Ishikawa (cell line): Measurements from ENCODE around the gene KCNH4.

ENCODE experiments used
- CEBPB ChIP-seq: IDR thresholded peaks from 2 replicates; pipeline ENCODE4 v1.6.1; 2012
- CREB1 ChIP-seq: IDR thresholded peaks from 2 replicates; pipeline ENCODE4 v1.6.1; 2012; ENCODE audit warnings: low read depth
- EGR1 ChIP-seq: IDR thresholded peaks from 2 replicates; pipeline ENCODE4 v1.6.1; 2012
- EP300 ChIP-seq: IDR thresholded peaks from 2 replicates; pipeline ENCODE4 v1.6.1; 2012; ENCODE audit warnings: borderline replicate concordance
- FOXM1 ChIP-seq: IDR thresholded peaks from 2 replicates; pipeline ENCODE4 v1.6.1; 2012; ENCODE audit warnings: low read depth, borderline replicate concordance
- NFIC ChIP-seq: IDR thresholded peaks from 2 replicates; pipeline ENCODE4 v1.6.1; 2012
- RAD21 ChIP-seq: IDR thresholded peaks from 2 replicates; pipeline ENCODE4 v1.6.1; 2012; ENCODE audit warnings: low read depth
- TAF1 ChIP-seq: IDR thresholded peaks from 2 replicates; pipeline ENCODE4 v1.6.1; 2012; ENCODE audit warnings: low read depth, mild to moderate bottlenecking
- TCF12 ChIP-seq: IDR thresholded peaks from 2 replicates; pipeline ENCODE4 v1.6.1; 2012; ENCODE audit warnings: low read depth
- TEAD4 ChIP-seq: IDR thresholded peaks from 2 replicates; pipeline ENCODE4 v1.6.1; 2012
- YY1 ChIP-seq: IDR thresholded peaks from 2 replicates; pipeline ENCODE4 v1.6.1; 2012; ENCODE audit warnings: low read depth
- ZBTB7A ChIP-seq: IDR thresholded peaks from 2 replicates; pipeline ENCODE4 v1.6.1; 2012; ENCODE audit warnings: low read depth
- TF ChIP-seq, protein P1 (sequence below): IDR thresholded peaks from 2 replicates; pipeline ENCODE4 v1.6.1; 2012; ENCODE audit warnings: low read depth, mild to moderate bottlenecking
- TF ChIP-seq, protein P2 (sequence below): IDR thresholded peaks from 2 replicates; pipeline ENCODE4 v1.6.1; 2012
- TF ChIP-seq, protein P3 (sequence below): IDR thresholded peaks from 2 replicates; pipeline ENCODE4 v1.6.1; 2012

Gene KCNH4

DNA sequence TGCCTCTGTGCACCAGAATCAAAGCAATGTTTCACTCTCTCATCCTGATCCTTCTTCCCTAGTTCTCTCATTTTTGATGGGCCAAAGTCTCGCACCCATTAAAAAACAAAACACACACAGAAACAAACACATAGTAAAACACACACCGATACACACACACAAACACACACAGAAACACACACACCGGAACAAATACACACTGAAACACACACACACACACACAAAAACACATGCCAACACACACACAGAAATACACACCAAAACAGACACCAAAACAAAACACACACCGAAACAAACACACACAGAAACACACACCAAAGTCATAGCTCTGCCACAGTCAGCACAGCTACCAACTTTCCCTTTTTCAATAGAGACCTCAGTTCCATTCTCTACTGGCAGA is 49.7 kb downstream of the KCNH4 start:
- TF ChIP-seq CREB1 (no peak), EGR1 (no peak), TAF1 (no peak)
- TF ChIP-seq, protein P1, sequence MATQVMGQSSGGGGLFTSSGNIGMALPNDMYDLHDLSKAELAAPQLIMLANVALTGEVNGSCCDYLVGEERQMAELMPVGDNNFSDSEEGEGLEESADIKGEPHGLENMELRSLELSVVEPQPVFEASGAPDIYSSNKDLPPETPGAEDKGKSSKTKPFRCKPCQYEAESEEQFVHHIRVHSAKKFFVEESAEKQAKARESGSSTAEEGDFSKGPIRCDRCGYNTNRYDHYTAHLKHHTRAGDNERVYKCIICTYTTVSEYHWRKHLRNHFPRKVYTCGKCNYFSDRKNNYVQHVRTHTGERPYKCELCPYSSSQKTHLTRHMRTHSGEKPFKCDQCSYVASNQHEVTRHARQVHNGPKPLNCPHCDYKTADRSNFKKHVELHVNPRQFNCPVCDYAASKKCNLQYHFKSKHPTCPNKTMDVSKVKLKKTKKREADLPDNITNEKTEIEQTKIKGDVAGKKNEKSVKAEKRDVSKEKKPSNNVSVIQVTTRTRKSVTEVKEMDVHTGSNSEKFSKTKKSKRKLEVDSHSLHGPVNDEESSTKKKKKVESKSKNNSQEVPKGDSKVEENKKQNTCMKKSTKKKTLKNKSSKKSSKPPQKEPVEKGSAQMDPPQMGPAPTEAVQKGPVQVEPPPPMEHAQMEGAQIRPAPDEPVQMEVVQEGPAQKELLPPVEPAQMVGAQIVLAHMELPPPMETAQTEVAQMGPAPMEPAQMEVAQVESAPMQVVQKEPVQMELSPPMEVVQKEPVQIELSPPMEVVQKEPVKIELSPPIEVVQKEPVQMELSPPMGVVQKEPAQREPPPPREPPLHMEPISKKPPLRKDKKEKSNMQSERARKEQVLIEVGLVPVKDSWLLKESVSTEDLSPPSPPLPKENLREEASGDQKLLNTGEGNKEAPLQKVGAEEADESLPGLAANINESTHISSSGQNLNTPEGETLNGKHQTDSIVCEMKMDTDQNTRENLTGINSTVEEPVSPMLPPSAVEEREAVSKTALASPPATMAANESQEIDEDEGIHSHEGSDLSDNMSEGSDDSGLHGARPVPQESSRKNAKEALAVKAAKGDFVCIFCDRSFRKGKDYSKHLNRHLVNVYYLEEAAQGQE = no peak

DNA sequence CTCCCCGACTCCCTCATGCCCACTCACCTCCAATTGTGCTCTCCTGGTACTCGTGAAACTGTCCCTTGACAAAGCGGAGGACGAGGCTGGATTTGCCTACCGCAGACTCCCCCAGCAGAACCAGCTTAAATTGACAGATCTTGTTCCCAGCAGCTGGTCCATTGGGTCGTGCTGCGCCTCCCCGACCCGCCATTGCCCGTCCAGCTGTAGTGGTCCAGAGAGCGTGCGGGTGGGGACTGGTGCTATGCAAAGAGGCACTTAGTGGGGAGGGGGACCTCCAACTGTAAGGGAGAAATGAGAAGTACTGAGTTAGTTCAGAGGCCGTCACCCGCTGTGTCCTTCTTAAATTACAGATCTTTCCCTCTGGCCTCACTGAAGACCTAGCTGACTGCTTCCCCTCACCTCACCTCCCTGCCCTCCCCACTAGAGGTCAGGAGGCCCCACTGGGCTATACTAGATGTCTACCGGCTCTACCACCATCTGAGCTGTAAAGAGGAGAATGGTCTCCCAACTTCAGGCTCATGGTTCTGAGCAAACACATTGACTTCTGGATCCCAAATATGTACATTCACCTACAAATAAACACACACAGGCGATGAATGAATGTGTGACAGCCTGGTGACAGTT is 50.5 kb downstream of the KCNH4 start:
- no peak for TF ChIP-seq TAF1
- TF ChIP-seq, protein P2, sequence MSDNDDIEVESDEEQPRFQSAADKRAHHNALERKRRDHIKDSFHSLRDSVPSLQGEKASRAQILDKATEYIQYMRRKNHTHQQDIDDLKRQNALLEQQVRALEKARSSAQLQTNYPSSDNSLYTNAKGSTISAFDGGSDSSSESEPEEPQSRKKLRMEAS = no peak
- TF ChIP-seq CREB1 = no peak
- no peak for TF ChIP-seq EP300
- TF ChIP-seq TEAD4 = no peak
- no peak for TF ChIP-seq NFIC
- no peak for TF ChIP-seq RAD21
- no peak for TF ChIP-seq ZBTB7A
- no peak for TF ChIP-seq YY1
- TF ChIP-seq, protein P1 = no peak
- no peak for TF ChIP-seq CEBPB

DNA sequence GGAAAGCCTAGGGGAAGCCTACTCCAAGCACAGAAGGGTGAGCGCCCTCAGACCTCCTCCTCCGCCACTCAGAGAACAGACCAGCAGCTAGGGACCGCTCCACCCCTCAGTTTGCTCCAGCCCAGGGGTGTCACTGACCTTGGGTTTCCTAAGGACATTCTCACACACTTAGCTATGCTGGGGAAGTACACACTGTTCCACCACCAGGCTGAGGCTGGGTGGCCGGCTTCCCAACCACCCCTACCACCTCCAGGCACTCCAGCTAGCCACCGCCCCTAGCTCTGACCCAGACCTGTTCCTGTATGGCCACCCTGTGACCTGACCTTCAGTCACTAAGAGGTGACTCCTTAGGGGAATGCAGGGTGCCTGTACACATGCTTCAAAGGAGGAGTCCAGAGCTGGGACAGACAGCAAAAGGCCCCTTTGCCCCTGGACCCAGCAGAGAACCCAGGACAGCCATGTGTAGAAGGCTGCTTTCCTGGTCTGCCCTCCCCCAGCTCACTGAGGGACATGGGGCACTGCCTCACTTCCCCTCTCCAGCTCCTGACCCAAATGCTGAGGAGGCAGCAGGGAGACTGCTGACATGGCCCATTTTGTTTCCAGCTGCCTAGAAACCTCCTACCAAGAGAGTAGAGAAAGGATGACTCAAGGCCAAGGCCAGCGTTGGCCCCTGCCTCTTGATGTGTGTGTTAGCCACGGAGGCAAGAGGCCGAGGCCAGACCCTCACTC is 51.7 kb downstream of the KCNH4 start:
- no peak for TF ChIP-seq YY1
- TF ChIP-seq, protein P2 = no peak
- no peak for TF ChIP-seq TEAD4
- TF ChIP-seq ZBTB7A = no peak
- TF ChIP-seq RAD21 = no peak
- TF ChIP-seq, protein P3, sequence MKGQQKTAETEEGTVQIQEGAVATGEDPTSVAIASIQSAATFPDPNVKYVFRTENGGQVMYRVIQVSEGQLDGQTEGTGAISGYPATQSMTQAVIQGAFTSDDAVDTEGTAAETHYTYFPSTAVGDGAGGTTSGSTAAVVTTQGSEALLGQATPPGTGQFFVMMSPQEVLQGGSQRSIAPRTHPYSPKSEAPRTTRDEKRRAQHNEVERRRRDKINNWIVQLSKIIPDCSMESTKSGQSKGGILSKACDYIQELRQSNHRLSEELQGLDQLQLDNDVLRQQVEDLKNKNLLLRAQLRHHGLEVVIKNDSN = no peak
- TF ChIP-seq CREB1 = no peak
- no peak for TF ChIP-seq TAF1
- TF ChIP-seq EGR1 = no peak
- TF ChIP-seq, protein P1 = no peak
- TF ChIP-seq EP300 = no peak
- TF ChIP-seq FOXM1 = no peak
- no peak for TF ChIP-seq NFIC

DNA sequence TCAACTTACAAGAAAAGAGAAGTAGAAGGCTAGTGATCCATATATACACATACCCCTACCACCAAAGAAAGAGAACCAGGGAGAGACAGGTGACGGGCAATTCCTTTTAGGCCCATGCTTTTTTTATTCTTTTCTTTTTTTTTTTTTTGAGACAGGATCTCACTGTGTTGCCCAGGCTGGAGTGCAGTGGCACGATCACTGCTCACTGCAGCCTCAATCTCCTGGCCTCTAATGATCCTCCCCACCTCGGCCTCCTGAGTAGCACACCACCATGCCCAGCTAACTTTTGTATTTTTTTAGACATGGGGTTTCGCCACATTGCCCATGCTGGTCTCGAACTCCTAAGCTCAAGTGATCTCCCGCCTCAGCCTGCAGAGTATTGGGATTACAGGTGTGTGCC is 53.5 kb downstream of the KCNH4 start:
- no peak for TF ChIP-seq NFIC
- no peak for TF ChIP-seq YY1
- TF ChIP-seq TAF1 = no peak

DNA sequence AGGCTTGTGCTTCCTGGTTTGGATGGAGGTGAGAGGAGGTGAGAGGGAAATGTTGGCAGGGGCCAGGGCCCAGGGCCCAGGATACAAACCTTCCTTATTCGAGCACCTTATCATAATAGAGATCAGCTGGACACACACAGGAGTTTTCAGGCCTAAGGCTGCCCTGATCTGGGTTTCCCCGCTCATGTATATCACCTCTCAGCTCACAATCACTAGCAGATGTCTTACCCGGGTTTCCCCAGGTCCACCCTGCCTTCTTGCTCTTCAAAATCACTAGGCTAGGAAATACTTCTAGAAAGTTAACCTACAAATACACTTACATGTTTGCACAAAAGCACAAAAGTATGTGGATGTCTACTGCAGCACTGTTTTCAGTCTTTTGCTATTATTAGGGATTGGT is 54.1 kb downstream of the KCNH4 start:
- no peak for TF ChIP-seq EP300
- TF ChIP-seq, protein P1 = no peak
- no peak for TF ChIP-seq CREB1
- TF ChIP-seq FOXM1 = no peak
- TF ChIP-seq, protein P3 = no peak
- no peak for TF ChIP-seq TCF12
- no peak for TF ChIP-seq NFIC
- TF ChIP-seq RAD21 = no peak
- TF ChIP-seq CEBPB = no peak
- TF ChIP-seq TAF1 = no peak
- TF ChIP-seq, protein P2 = no peak
- no peak for TF ChIP-seq EGR1
- no peak for TF ChIP-seq ZBTB7A
- no peak for TF ChIP-seq TEAD4
- no peak for TF ChIP-seq YY1
